Uterus (tissue), 2 donors: Measurements from ENCODE around the gene RBMS1.

Source experiments
- CTCF ChIP-seq, 4 experiments: fragments of 200-600 bp in 2 of 4; fragments of 450-650 bp in 2 of 4; sonication (generic) in 2 of 4; IDR thresholded peaks; one replicate each; pipeline ENCODE4 v1.5.1; 2016 to 2019; ENCODE audit warnings: antibody characterized with exemption in 4 of 4, mild to moderate bottlenecking in 2 of 4, moderate library complexity in 1 of 4
- POLR2A ChIP-seq, 2 donors: fragments of 450-650 bp; IDR thresholded peaks; one replicate each; pipeline ENCODE4 v1.6.1; 2016; ENCODE audit warnings: antibody characterized with exemption in 2 of 2, mild to moderate bottlenecking in 1 of 2, moderate library complexity in 1 of 2

- TF ChIP-seq POLR2A (IDR thresholded peaks at IDR 0.05), result no peak
- TF ChIP-seq CTCF (IDR thresholded peaks at IDR 0.05), result no peak
These were observed 8.9 kb upstream of the RBMS1 start for GRCh38 chr2:160502478-160502877.
